ENCODE data around the gene DHX34. TPM values are rescaled to one million over a fixed set of nuclear protein-coding genes. Genes with fewer than 3 reads are reported as not detected.
A peak's percentile ranks its signal among the peaks of the same experiment; 100 is the strongest.

DHX34 gene
- polyA plus RNA-seq, 4 donors: 6.5 to 13.9 (median 9.4) TPM

DNA sequence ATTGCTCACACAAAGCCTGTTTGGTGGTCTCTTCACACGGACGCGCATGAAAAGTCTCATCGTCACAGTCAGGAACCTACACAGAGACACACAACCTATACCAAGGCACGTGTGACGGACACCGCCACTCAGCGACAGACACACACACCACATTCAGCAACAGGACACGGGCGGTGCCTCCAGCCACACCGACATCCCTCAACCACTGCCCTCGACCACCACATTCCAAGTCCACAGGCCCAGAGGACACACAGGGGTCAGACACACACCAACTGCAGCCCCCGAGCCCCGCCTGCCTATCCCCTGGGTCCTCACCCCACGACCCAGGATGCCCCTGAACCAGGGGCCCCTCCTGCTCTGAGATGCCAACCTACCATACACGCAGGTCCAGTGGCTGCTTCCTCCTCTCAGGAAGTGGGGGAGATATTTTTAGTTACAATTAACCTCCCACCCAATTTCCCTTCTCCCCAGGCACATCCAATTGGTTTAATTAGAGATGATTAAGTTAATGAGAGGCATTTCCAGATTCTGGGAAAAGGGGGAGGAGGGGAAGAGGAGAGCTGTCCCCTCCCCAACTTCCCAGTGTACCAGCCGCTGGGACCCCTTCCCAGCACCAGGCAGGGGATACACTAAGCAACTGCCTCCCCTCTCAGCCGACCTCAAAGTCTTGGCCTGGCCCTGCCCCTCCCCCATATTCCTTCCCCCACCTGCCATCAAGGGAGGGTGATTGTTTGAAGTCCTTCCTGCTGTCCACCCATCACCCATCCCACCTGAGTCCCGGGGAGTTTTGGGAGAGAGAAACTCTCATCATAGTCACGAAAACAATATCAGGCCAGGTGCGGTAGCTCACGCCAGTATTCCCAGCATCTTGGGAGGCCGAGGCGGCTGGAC, 49.8 kb downstream of the DHX34 start:
- 45 to 55% (median 46%) methylated on average over 23 to 24 of the region's 24 CpGs for WGBS, 3 donors
- Histone ChIP-seq H3K27ac (ENCODE audit: low read depth in 1 of 3, low read length in 2 of 3) (no peak overlapping the region), H3K4me1 (ENCODE audit: control insufficient read depth in 3 of 3, insufficient read depth in 2 of 3, low read depth in 1 of 3, low read length in 2 of 3) (no peaks in the 10 kb centered on the region), H3K27me3 (ENCODE audit: control insufficient read depth in 3 of 3, insufficient read depth in 3 of 3, low read length in 3 of 3) (peaks cover 0 to 11% (median 0%) of the 10 kb centered on the region in 3 donors), H3K4me3 (ENCODE audit: low read depth in 1 of 3, low read length in 3 of 3) (no peak overlapping the region), H3K36me3 (ENCODE audit: control insufficient read depth in 3 of 3, insufficient read depth in 2 of 3, low read depth in 1 of 3, low read length in 3 of 3) (no peaks in the 10 kb centered on the region), H3K9me3 (ENCODE audit: control insufficient read depth in 2 of 2, insufficient read depth in 1 of 2, low read depth in 1 of 2, low read length in 1 of 2) (no peaks in the 10 kb centered on the region)
- FAIRE-seq (no peak), DNase-seq (no peak)

DNA sequence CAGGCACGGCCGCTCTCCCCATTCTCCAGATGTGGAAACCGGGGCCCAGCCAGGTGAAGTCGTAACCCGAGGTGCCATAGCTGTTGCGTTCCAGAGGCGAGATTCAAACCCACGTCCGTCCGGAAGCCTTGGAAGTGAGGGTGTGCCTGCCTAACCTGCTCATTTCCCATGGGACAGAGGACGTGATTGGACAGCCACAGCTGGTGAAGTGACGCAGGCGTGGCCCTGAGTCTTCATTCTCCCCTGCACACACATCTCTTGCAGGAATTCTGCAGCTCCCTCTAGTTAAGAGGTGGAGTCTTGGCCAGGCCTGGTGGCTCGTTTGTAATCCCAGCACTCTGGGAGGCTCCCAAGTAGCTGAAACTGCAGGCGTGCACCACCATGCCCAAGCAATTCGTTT, 53.4 kb downstream of the DHX34 start:
- Histone ChIP-seq H3K27ac (ENCODE audit: low read depth in 1 of 3, low read length in 2 of 3) (no peak overlapping the region), H3K9me3 (ENCODE audit: control insufficient read depth in 2 of 2, insufficient read depth in 1 of 2, low read depth in 1 of 2, low read length in 1 of 2) (no peaks in the 10 kb centered on the region), H3K4me1 (ENCODE audit: control insufficient read depth in 3 of 3, insufficient read depth in 2 of 3, low read depth in 1 of 3, low read length in 2 of 3) (no peaks in the 10 kb centered on the region), H3K27me3 (ENCODE audit: control insufficient read depth in 3 of 3, insufficient read depth in 3 of 3, low read length in 3 of 3) (peaks cover 0 to 21% (median 0%) of the 10 kb centered on the region in 3 donors), H3K4me3 (ENCODE audit: low read depth in 1 of 3, low read length in 3 of 3) (no peak overlapping the region), H3K36me3 (ENCODE audit: control insufficient read depth in 3 of 3, insufficient read depth in 2 of 3, low read depth in 1 of 3, low read length in 3 of 3) (no peaks in the 10 kb centered on the region)
- 79 to 82% (median 80%) methylated on average over 16 of the region's 16 CpGs for WGBS, 3 donors
- FAIRE-seq (no peak), DNase-seq (no peak)

DNA sequence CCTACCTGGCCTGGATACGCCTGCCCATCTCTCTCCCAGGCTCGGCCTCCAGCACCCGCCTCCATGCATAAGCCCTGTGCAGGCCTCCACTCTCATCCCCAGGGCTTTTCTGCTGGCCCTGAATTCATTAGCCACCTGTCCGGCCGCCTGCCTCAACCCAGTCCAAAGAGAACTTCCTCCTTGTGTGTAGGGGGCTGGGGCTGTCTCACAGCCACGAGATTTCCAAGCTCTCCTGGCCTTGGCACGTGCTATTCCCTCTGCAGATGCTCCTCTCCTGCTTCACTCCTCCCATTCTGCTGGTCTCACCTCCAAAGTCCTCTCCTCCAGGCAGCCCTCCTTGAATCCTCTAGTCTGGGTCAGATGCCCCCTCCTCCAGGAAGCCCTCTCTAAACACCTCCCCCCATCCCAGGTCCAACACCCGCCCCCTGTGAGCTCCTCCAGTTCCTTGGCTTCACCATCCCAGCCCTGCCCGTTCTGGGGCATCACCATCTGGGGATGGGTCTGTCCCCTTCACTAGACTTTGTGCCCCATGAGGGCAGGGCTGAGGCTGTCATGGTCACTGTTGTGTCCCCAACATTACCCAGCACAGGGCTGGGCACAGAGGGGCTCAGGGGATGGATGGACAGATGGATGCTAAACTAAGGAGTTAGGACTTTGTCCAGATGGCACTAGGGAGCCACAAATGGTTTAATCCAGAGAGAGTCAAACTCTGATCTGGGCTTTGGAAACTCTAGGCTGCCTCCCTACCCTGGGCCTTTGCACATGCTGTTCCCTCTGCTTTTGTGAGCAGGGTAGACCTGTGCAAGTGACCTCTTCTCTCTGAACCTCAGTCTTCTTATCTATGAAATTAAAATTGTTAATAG, 55.5 kb downstream of the DHX34 start:
- Histone ChIP-seq H3K4me1 (ENCODE audit: control insufficient read depth in 3 of 3, insufficient read depth in 2 of 3, low read depth in 1 of 3, low read length in 2 of 3) (no peaks in the 10 kb centered on the region), H3K4me3 (ENCODE audit: low read depth in 1 of 3, low read length in 3 of 3) (no peak overlapping the region), H3K36me3 (ENCODE audit: control insufficient read depth in 3 of 3, insufficient read depth in 2 of 3, low read depth in 1 of 3, low read length in 3 of 3) (no peaks in the 10 kb centered on the region), H3K27ac (ENCODE audit: low read depth in 1 of 3, low read length in 2 of 3) (no peak overlapping the region), H3K27me3 (ENCODE audit: control insufficient read depth in 3 of 3, insufficient read depth in 3 of 3, low read length in 3 of 3) (peaks cover 0 to 10% (median 0%) of the 10 kb centered on the region in 3 donors), H3K9me3 (ENCODE audit: control insufficient read depth in 2 of 2, insufficient read depth in 1 of 2, low read depth in 1 of 2, low read length in 1 of 2) (no peaks in the 10 kb centered on the region)
- WGBS, 3 donors: 48 to 69% (median 62%) methylated on average over 8 to 9 of the region's 9 CpGs
- FAIRE-seq (no peak), DNase-seq (no peak)

DNA sequence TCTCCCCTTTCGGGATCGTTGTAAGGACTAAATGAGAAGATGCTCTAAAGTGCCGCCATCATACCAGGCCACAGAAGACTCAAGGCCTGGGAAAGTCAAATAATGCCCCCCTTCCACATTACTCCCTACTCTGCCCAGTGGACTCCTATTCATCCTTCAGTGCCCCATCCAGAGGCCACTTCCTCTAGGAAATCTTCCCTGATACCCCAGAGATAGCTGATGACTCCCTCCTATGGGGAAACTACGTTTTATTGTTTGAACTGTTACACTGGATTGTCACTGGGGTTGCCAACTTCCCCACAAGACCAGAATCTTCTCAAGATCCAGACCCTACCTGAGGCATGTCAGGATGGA, 56.1 kb downstream of the DHX34 start:
- Histone ChIP-seq H3K36me3 (ENCODE audit: control insufficient read depth in 3 of 3, insufficient read depth in 2 of 3, low read depth in 1 of 3, low read length in 3 of 3) (no peaks in the 10 kb centered on the region), H3K27me3 (ENCODE audit: control insufficient read depth in 3 of 3, insufficient read depth in 3 of 3, low read length in 3 of 3) (peaks cover 0 to 10% (median 0%) of the 10 kb centered on the region in 3 donors), H3K27ac (ENCODE audit: low read depth in 1 of 3, low read length in 2 of 3) (no peak overlapping the region), H3K4me3 (ENCODE audit: low read depth in 1 of 3, low read length in 3 of 3) (no peak overlapping the region), H3K4me1 (ENCODE audit: control insufficient read depth in 3 of 3, insufficient read depth in 2 of 3, low read depth in 1 of 3, low read length in 2 of 3) (no peaks in the 10 kb centered on the region), H3K9me3 (ENCODE audit: control insufficient read depth in 2 of 2, insufficient read depth in 1 of 2, low read depth in 1 of 2, low read length in 1 of 2) (no peaks in the 10 kb centered on the region)
- DNase-seq (no peak), FAIRE-seq (no peak)
- 80 to 90% (median 85%) methylated on average over 4 of the region's 4 CpGs for WGBS, 3 donors

DNA sequence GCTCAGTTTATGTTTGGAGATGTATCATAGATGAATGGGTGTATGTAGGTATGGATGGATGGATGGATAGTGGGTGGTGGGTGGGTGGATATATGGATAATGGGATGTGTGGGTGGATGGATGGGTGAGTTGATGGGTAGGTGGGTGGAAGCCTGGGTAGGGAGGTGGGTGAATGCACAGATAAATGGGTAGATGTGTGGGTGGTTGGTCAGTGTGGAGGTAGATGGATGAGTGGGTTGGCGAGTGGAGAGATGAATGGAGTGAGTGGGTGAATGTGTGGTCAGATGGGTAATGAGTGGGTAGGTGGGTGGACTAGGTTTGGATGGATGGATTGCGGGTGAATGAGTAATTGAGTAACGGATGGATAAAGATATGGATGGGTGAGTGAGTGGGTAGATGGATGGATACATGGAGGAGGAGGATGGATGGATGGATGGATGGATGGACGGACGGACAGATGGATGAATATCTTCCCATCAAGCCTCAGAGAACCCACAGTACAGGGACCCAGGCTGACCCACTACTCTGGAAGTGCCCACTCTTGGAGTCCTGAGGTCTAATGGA, 56.8 kb downstream of the DHX34 start:
- Histone ChIP-seq H3K4me1 (ENCODE audit: control insufficient read depth in 3 of 3, insufficient read depth in 2 of 3, low read depth in 1 of 3, low read length in 2 of 3) (no peaks in the 10 kb centered on the region), H3K27ac (ENCODE audit: low read depth in 1 of 3, low read length in 2 of 3) (no peak overlapping the region), H3K9me3 (ENCODE audit: control insufficient read depth in 2 of 2, insufficient read depth in 1 of 2, low read depth in 1 of 2, low read length in 1 of 2) (no peaks in the 10 kb centered on the region), H3K27me3 (ENCODE audit: control insufficient read depth in 3 of 3, insufficient read depth in 3 of 3, low read length in 3 of 3) (peaks cover 0 to 10% (median 0%) of the 10 kb centered on the region in 3 donors), H3K36me3 (ENCODE audit: control insufficient read depth in 3 of 3, insufficient read depth in 2 of 3, low read depth in 1 of 3, low read length in 3 of 3) (no peaks in the 10 kb centered on the region), H3K4me3 (ENCODE audit: low read depth in 1 of 3, low read length in 3 of 3) (no peak overlapping the region)
- FAIRE-seq (no peak), DNase-seq (no peak)
- 79 to 96% (median 91%) methylated on average over 5 of the region's 5 CpGs for WGBS, 3 donors

DNA sequence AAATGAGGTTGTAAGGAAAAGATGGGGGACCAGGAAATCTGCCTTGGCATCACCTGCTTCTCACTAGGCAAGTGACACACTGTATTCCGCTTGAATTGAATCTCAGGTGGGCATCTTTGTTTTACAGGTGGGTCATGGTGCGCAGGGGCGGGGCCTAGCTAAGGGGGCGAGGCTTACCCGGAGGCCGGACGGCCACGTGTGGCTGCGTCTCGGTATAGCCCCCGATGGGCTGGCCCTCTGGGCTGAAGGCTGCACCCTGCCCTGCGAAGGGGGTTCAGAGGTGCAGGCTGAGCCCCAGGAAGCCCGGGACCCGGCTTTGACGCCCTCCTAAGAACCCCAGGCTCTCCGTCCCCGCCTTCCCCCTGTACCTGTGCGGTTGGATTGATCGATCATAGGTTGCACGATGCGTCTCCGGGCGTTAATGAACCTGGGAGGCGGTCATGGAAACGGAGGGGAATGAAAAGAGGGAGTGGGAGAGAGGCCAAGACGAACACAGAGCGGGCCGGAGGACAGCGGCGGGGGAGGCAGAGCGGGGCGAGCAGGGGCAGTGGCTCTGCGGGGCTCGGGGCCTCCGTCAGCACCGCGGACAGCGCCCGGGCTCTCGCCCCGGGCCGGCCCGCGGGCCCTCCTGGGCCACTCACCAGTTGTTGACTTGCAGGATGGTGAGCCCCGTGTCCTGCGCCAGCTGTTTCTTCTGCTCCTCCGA, 57.7 kb downstream of the DHX34 start:
- Histone ChIP-seq H3K4me1 (ENCODE audit: control insufficient read depth in 3 of 3, insufficient read depth in 2 of 3, low read depth in 1 of 3, low read length in 2 of 3) (no peaks in the 10 kb centered on the region), H3K36me3 (ENCODE audit: control insufficient read depth in 3 of 3, insufficient read depth in 2 of 3, low read depth in 1 of 3, low read length in 3 of 3) (no peaks in the 10 kb centered on the region), H3K9me3 (ENCODE audit: control insufficient read depth in 2 of 2, insufficient read depth in 1 of 2, low read depth in 1 of 2, low read length in 1 of 2) (no peaks in the 10 kb centered on the region), H3K27me3 (ENCODE audit: control insufficient read depth in 3 of 3, insufficient read depth in 3 of 3, low read length in 3 of 3) (peaks cover 0 to 10% (median 0%) of the 10 kb centered on the region in 3 donors), H3K4me3 (ENCODE audit: low read depth in 1 of 3, low read length in 3 of 3) (no peak overlapping the region), H3K27ac (ENCODE audit: low read depth in 1 of 3, low read length in 2 of 3) (no peak overlapping the region)
- FAIRE-seq (no peak), DNase-seq (peak in 1 of 2 donors; percentile 44)
- 18 to 29% (median 18%) methylated on average over 30 to 47 of the region's 47 CpGs for WGBS, 3 donors

DNA sequence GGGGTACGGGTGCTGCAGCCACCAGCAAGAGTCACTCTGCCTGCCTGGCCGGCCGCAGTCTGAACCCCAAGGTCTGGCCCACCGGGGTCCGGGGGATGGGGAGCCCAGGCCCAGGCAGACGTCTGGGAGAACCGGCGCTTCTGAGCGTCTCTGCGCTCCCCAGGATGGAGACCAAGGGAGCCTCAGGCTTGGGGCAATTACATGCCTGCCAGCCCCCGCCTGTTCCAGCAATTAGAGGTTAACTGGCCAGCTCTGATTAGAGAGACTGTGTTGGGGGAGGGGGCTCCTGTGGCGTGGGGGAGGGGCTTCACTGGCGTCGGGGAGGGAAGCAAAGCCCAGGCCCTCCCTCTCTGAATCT, 58.3 kb downstream of the DHX34 start:
- FAIRE-seq: no peak
- peaks cover 0 to 10% (median 0%) of the 10 kb centered on the region in 3 donors for H3K27me3 ChIP-seq (ENCODE audit: control insufficient read depth in 3 of 3, insufficient read depth in 3 of 3, low read length in 3 of 3)
- no peaks in the 10 kb centered on the region for H3K4me1 ChIP-seq (ENCODE audit: control insufficient read depth in 3 of 3, insufficient read depth in 2 of 3, low read depth in 1 of 3, low read length in 2 of 3)
- no peaks in the 10 kb centered on the region for H3K36me3 ChIP-seq (ENCODE audit: control insufficient read depth in 3 of 3, insufficient read depth in 2 of 3, low read depth in 1 of 3, low read length in 3 of 3)
- H3K9me3 ChIP-seq (ENCODE audit: control insufficient read depth in 2 of 2, insufficient read depth in 1 of 2, low read depth in 1 of 2, low read length in 1 of 2): no peaks in the 10 kb centered on the region
- no peak for DNase-seq
- no peak overlapping the region for H3K27ac ChIP-seq (ENCODE audit: low read depth in 1 of 3, low read length in 2 of 3)
- H3K4me3 ChIP-seq (ENCODE audit: low read depth in 1 of 3, low read length in 3 of 3): no peak overlapping the region
- WGBS, 3 donors: 20 to 21% (median 20%) methylated on average over 14 of the region's 14 CpGs

All from small intestine (tissue), 7 donors.